SK-N-SH (cell line): ENCODE data around the gene AGMO. TPM values are rescaled to one million over a fixed set of nuclear protein-coding genes. Genes with fewer than 3 reads are reported as not detected.

ENCODE experiments used
- CTCF ChIA-PET: fragments of 300-600, 350-600 bp; formaldehyde crosslinking; extraction: SDS; loops from one replicate; lab custom pipeline; 2021; lab: Yijun Ruan, JAX
- POLR2A ChIA-PET: fragments of 350-600 bp; sonication (Branson Sonifier 250); formaldehyde crosslinking; extraction: SDS; loops from one replicate; lab custom pipeline; 2020; ENCODE audit warnings: antibody characterized with exemption, inconsistent platforms; lab: Yijun Ruan, JAX
- DNase-seq: peaks from one replicate; pipeline ENCODE4 v3.0.0; 2012
- H2AFZ ChIP-seq: fragments of 200-600 bp; sonication (generic); 2 replicates; pipeline ENCODE4 v1.8.1; 2016; ENCODE audit warnings: antibody characterized with exemption, mild to moderate bottlenecking, low read depth
- H3F3A ChIP-seq: fragments of 200-600 bp; sonication (generic); replicated peaks from 2 replicates; pipeline ENCODE3; 2016; ENCODE audit warnings: antibody characterized with exemption, mild to moderate bottlenecking; ENCODE audit not compliant: insufficient read depth
- H3K27ac ChIP-seq, 2 experiments: fragments of 200-500 bp in 1 of 2; fragments of 200-600 bp in 1 of 2; sonication (Bioruptor generic) in 1 of 2; sonication (generic), shearing (Covaris generic) in 1 of 2; 2 replicates each; pipeline versions ENCODE4 v1.5.1 to v1.6.1; 2014 to 2016; ENCODE audit warnings: low read depth in 2 of 2, inconsistent platforms in 1 of 2, low read length in 1 of 2, mild to moderate bottlenecking in 1 of 2, mixed read lengths in 1 of 2
- H3K27me3 ChIP-seq: fragments of 200-600 bp; sonication (generic), shearing (Covaris generic); 2 replicates; pipeline ENCODE4 v1.6.1; 2016; ENCODE audit warnings: mixed run types; ENCODE audit not compliant: insufficient read depth
- H3K36me3 ChIP-seq, 2 experiments: fragments of 200-500 bp in 1 of 2; fragments of 200-600 bp in 1 of 2; sonication (Bioruptor generic) in 1 of 2; sonication (generic) in 1 of 2; replicated peaks in 1 of 2; 2 replicates each; pipeline versions ENCODE3 to v1.5.1; 2014 to 2016; ENCODE audit warnings: low read length in 1 of 2, mild to moderate bottlenecking in 1 of 2; ENCODE audit not compliant: insufficient read depth in 2 of 2, control insufficient read depth in 1 of 2
- H3K4me1 ChIP-seq, 2 experiments: fragments of 200-500 bp in 1 of 2; fragments of 200-600 bp in 1 of 2; sonication (Bioruptor generic) in 1 of 2; sonication (generic), shearing (Covaris generic) in 1 of 2; 2 replicates each; pipeline versions ENCODE4 v1.5.1 to v1.6.1; 2014 to 2016; ENCODE audit warnings: low read depth in 1 of 2, low read length in 1 of 2, mixed run types in 1 of 2; ENCODE audit not compliant: insufficient read depth in 2 of 2, control insufficient read depth in 1 of 2
- H3K4me2 ChIP-seq: fragments of 200-600 bp; sonication (generic), shearing (Covaris generic); 2 replicates; pipeline ENCODE4 v1.6.1; 2017; ENCODE audit warnings: mixed run types
- H3K4me3 ChIP-seq, 2 experiments: fragments of 200-500 bp in 1 of 2; fragments of 200-600 bp in 1 of 2; sonication (Bioruptor generic) in 1 of 2; sonication (generic), shearing (Covaris generic) in 1 of 2; 2 replicates each; pipeline versions ENCODE4 v1.5.1 to v1.8.1; 2014 to 2016; ENCODE audit warnings: low read depth in 2 of 2, inconsistent platforms in 1 of 2, low read length in 1 of 2, mild to moderate bottlenecking in 1 of 2, mixed read lengths in 1 of 2, moderate library complexity in 1 of 2
- H3K79me2 ChIP-seq: fragments of 200-600 bp; sonication (generic); 2 replicates; pipeline ENCODE4 v1.8.1; 2017; ENCODE audit warnings: mild to moderate bottlenecking; ENCODE audit not compliant: insufficient read depth
- H3K9ac ChIP-seq: fragments of 200-600 bp; sonication (generic); 2 replicates; pipeline ENCODE4 v1.6.1; 2017; ENCODE audit warnings: mixed run types
- H3K9me2 ChIP-seq: fragments of 200-600 bp; sonication (generic); 2 replicates; pipeline ENCODE4 v1.6.1; 2017; ENCODE audit warnings: mixed run types
- H3K9me3 ChIP-seq: fragments of 200-600 bp; sonication (generic); 2 replicates; pipeline ENCODE4 v1.6.1; 2017; ENCODE audit warnings: mixed run types, mild to moderate bottlenecking, moderate library complexity
- H4K20me1 ChIP-seq: fragments of 200-600 bp; sonication (generic); 2 replicates; pipeline ENCODE4 v1.6.1; 2017; ENCODE audit warnings: mild to moderate bottlenecking, mixed run types; ENCODE audit not compliant: insufficient read depth
- CHD2 ChIP-seq: fragments of 150-350 bp; IDR thresholded peaks from 2 replicates; pipeline ENCODE4 v1.6.1; 2018; ENCODE audit warnings: low read length; ENCODE audit not compliant: partially characterized antibody
- CTCF ChIP-seq: fragments of 200-600 bp; sonication (generic); IDR thresholded peaks from 2 replicates; pipeline ENCODE4 v1.6.1; 2017; ENCODE audit warnings: antibody characterized with exemption, mild to moderate bottlenecking, moderate library complexity
- EZH2phosphoT487 ChIP-seq: fragments of 200-600 bp; sonication (generic); IDR thresholded peaks from 2 replicates; pipeline ENCODE4 v1.6.1; 2017; ENCODE audit warnings: low read depth, mixed run types, mild to moderate bottlenecking, antibody characterized with exemption, moderate library complexity, borderline replicate concordance
- FOXM1 ChIP-seq: IDR thresholded peaks from 2 replicates; pipeline ENCODE4 v1.4.0; 2012; ENCODE audit warnings: low read depth, mild to moderate bottlenecking
- GATA2 ChIP-seq: sonication (generic); formaldehyde crosslinking; IDR thresholded peaks from 2 replicates; pipeline ENCODE4 v1.5.0; 2020; ENCODE audit warnings: mild to moderate bottlenecking, missing genetic modification reagents
- IRF3 ChIP-seq: fragments of 150-350 bp; IDR thresholded peaks from 2 replicates; pipeline ENCODE4 v1.6.1; 2016; ENCODE audit warnings: mild to moderate bottlenecking, low read depth, low read length
- JUND ChIP-seq: IDR thresholded peaks from 2 replicates; pipeline ENCODE4 v1.4.0; 2012
- MEF2A ChIP-seq: IDR thresholded peaks from 2 replicates; pipeline ENCODE4 v1.4.0; 2012; ENCODE audit warnings: low read depth, borderline replicate concordance
- MXI1 ChIP-seq: IDR thresholded peaks from 2 replicates; pipeline ENCODE4 v1.6.1; 2012; ENCODE audit warnings: mild to moderate bottlenecking, low read depth, low read length, improper control_type of control experiment
- NFIC ChIP-seq: IDR thresholded peaks from 2 replicates; pipeline ENCODE4 v1.4.0; 2012; ENCODE audit warnings: borderline replicate concordance
- NRF1 ChIP-seq: IDR thresholded peaks from 2 replicates; pipeline ENCODE4 v1.6.1; 2012; ENCODE audit warnings: low read depth, mild to moderate bottlenecking, low read length
- POLR2AphosphoS5 ChIP-seq: IDR thresholded peaks from 2 replicates; pipeline ENCODE4 v1.6.1; 2012; ENCODE audit warnings: low read depth, low read length
- RAD21 ChIP-seq: IDR thresholded peaks from 2 replicates; pipeline ENCODE4 v1.6.1; 2012; ENCODE audit warnings: mild to moderate bottlenecking, low read length
- REST ChIP-seq: IDR thresholded peaks from 2 replicates; pipeline ENCODE4 v1.6.1; 2012; ENCODE audit warnings: mild to moderate bottlenecking, low read depth, low read length, moderate library complexity
- RFX5 ChIP-seq: IDR thresholded peaks from 2 replicates; pipeline ENCODE4 v1.6.1; 2012; ENCODE audit warnings: mild to moderate bottlenecking, improper control_type of control experiment, low read length
- SIN3A ChIP-seq: IDR thresholded peaks from 2 replicates; pipeline ENCODE4 v1.6.1; 2012; ENCODE audit warnings: low read depth, mild to moderate bottlenecking, low read length, moderate library complexity, borderline replicate concordance
- TEAD4 ChIP-seq: IDR thresholded peaks from 2 replicates; pipeline ENCODE4 v1.4.0; 2012; ENCODE audit warnings: mild to moderate bottlenecking, borderline replicate concordance; ENCODE audit not compliant: insufficient read depth
- USF1 ChIP-seq: IDR thresholded peaks from 2 replicates; pipeline ENCODE4 v1.4.0; 2012; ENCODE audit warnings: low read depth, borderline replicate concordance
- YY1 ChIP-seq: IDR thresholded peaks from 2 replicates; pipeline ENCODE4 v1.4.0; 2012; ENCODE audit warnings: low read depth, mild to moderate bottlenecking
- WGBS: methylation state at CpG from one replicate; pipeline ENCODE4 v1.1.6; 2017; ENCODE audit warnings: low lambda C conversion rate; 5-methylcytosine and 5-hydroxymethylcytosine counted together
- polyA plus RNA-seq, 3 experiments: library from polyadenylated mRNA; depleted of rRNA; stranded (reverse); fragments of >200 nt; gene quantifications; 2 replicates each; pipeline ENCODE4 v1.2.3, GENCODE V29; 2012

The AGMO gene
- polyA plus RNA-seq, 1 of the 3 experiments (the other 2 are of a cell fraction) = 0.05 TPM

- CTCF ChIA-PET = interaction anchor here (1.0 to 1.4 kb wide), 2 partner anchors 12 to 50 kb away, joined by 3 to 4 read pairs; no protein-coding TSS in a partner anchor
These were observed 386.7 kb downstream of the AGMO start for GRCh38 chr7:15175152-15175551.

More at GRCh38 chr7:15175152-15175551, 386.7 kb downstream of the AGMO start:
- no peak for TF ChIP-seq REST
- TF ChIP-seq EZH2phosphoT487 = no peak
- TF ChIP-seq IRF3 = no peak
- no peak for TF ChIP-seq POLR2AphosphoS5
- TF ChIP-seq RAD21 = no peak
- no peak for TF ChIP-seq FOXM1
- no peak for TF ChIP-seq MXI1
- TF ChIP-seq CTCF = no peak
- TF ChIP-seq MEF2A = no peak
- no peak for TF ChIP-seq TEAD4
- no peak for TF ChIP-seq YY1
- TF ChIP-seq RFX5 = no peak
- TF ChIP-seq SIN3A = no peak
- no peak for TF ChIP-seq USF1
- TF ChIP-seq GATA2 = no peak
- no peak for TF ChIP-seq CHD2
- TF ChIP-seq NRF1 = no peak
- no peak for TF ChIP-seq JUND
- TF ChIP-seq NFIC = no peak
- Histone ChIP-seq H4K20me1 (no peaks in the 10 kb centered on the region), H3K79me2 (no peaks in the 10 kb centered on the region), H3K4me1 (peaks cover 0 to 4% of the 10 kb centered on the region in 2 experiments; a peak in 1 of 4 replicates), H3F3A (peaks cover 17% of the 10 kb centered on the region), H3K9me2 (no peaks in the 10 kb centered on the region), H3K9ac (0 out of 2 replicates have a peak overlapping the region, but pooled peaks have one; percentile 13), H3K4me3 (no peak overlapping the region), H3K9me3 (no peaks in the 10 kb centered on the region), H3K36me3 (no peaks in the 10 kb centered on the region), H3K27ac (no peak overlapping the region), H3K27me3 (no peaks in the 10 kb centered on the region), H3K4me2 (peak overlapping the region; percentile 7; the same call in 1 of the 2 replicates), H2AFZ (peak overlapping the region; percentile 64; the same call in 1 of the 2 replicates)
- POLR2A ChIA-PET = no interaction called here
- DNase-seq = no peak
- WGBS = 74% methylated on average over 1 of the region's 1 CpG
